ENCODE data around the gene WEE2. TPM values are rescaled to one million over a fixed set of nuclear protein-coding genes. Genes with fewer than 3 reads are reported as not detected.

WEE2 gene
- total RNA-seq, result not detected

- Mint-ChIP-seq H3K27me3 (ENCODE audit: low read depth) (peaks cover 10% of the 10 kb centered on the region), H3K4me3 (no peak within 1 kb of the TSS), H3K9me3 (no peaks in the 10 kb centered on the region), H3K4me1 (ENCODE audit: low read depth) (peaks cover 5% of the 10 kb centered on the region), H3K36me3 (ENCODE audit: insufficient read depth in 2 of 2) (no peaks in the 10 kb centered on the region), H3K27ac (no peak within 1 kb of the TSS)
- DNase-seq (no peak), ATAC-seq (replicated peaks in 1 of 2) (no peak)
These were observed at the start of gene WEE2 for GRCh38 chr7:141708351-141708750. Gene WEE2 (plus strand): TSS chr7:141708353. CDS start chr7:141708759, 406 bp downstream.

DNA sequence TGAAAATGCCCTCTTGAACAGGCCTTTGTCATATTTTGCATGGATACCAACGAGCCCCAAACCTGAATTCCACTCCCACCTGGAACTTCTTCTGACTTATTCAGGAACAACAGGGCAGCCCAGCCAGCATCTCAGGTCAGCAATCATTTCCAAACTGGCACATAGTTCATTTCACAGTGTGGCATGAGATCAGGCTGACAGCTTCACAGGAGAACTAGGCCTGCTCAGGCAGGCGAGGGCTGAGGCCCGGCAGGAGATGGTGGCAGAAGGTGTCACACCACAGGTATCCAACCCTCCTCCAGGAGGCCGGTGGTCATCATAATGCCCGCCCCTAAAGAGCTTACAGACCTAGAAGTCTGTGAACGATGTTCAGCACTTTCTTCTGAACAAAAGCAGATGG lies 48.7 kb upstream of the WEE2 start:
- H3K27me3 Mint-ChIP-seq (ENCODE audit: low read depth), result no peaks in the 10 kb centered on the region
- no peak for DNase-seq
- H3K4me1 Mint-ChIP-seq (ENCODE audit: low read depth), result peaks cover 15% of the 10 kb centered on the region
- H3K9me3 Mint-ChIP-seq, result no peaks in the 10 kb centered on the region
- no peak overlapping the region for H3K4me3 Mint-ChIP-seq
- peaks cover 2 to 10% of the 10 kb centered on the region in 2 donors for H3K36me3 Mint-ChIP-seq (ENCODE audit: insufficient read depth in 2 of 2)
- peak overlapping the region; percentile 61 for H3K27ac Mint-ChIP-seq
- no peak for ATAC-seq (replicated peaks in 1 of 2)

DNA sequence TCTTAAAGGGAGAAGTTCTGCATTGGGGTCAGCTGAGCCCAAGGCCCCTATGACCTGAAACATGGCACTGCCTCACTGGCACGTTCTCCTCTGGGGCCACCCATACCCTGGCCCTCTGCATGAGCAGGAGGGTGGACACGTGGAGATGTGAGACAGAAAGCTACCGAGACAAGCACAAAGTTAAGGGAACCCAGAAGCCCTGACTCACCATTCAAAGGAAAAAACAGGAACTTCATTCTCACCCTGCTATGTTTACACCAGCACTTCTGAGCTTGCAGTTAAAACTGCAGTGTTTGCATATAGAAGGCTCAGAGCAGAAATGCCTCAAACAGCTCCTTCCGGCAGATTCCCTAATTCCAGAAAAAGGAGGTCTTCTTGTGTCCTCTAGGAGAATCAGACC lies 47.9 kb upstream of the WEE2 start:
- ATAC-seq (replicated peaks in 1 of 2), result peak in 1 of 2 donors; percentile 53
- DNase-seq, result no peak
- Mint-ChIP-seq H3K4me1 (ENCODE audit: low read depth) (peaks cover 12% of the 10 kb centered on the region), H3K9me3 (no peaks in the 10 kb centered on the region), H3K36me3 (ENCODE audit: insufficient read depth in 2 of 2) (peaks cover 2 to 10% of the 10 kb centered on the region in 2 donors), H3K27ac (peak overlapping the region; percentile 61), H3K27me3 (ENCODE audit: low read depth) (no peaks in the 10 kb centered on the region), H3K4me3 (no peak overlapping the region)

DNA sequence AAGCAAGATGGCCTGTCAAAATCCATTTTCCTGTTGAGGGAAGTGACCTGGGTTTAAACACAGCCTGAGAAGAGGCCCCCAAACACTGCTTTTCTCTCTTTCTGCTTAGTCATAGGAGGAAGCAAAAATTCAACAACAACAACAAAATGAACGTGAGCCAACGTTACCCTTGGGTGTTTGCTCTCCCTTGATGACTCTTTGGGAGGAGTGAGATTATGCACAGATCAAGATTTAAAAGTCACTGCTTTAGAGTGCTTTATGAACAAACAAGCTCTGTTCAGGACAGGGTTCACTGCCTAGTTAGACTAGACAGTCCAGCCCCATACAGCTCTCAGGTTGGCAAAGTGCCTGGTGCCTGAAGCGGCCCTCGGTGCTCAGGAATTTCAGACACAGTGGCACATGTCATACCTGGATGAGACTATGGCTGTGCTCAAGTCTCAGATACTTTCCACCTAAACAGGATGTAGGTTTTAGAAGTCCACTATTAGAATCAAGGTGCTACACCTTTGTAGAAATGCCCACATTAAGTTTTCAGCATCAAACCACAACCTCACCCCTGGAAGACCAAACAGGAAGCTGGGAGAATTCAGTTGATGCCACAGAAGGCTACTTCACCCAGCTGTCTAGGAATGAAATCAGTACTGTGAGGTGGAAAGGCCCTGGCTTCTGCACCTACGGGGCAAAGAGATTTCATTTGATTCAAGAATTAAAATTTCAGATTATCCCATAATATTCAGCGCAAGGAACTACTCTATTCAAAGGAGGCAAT lies 44.9 kb upstream of the WEE2 start:
- ATAC-seq (replicated peaks in 1 of 2), result peak; percentile 11 to 47
- DNase-seq, result no peak
- Mint-ChIP-seq H3K9me3 (no peaks in the 10 kb centered on the region), H3K27me3 (ENCODE audit: low read depth) (no peaks in the 10 kb centered on the region), H3K4me1 (ENCODE audit: low read depth) (peaks cover 12% of the 10 kb centered on the region), H3K36me3 (ENCODE audit: insufficient read depth in 2 of 2) (peaks cover 2 to 6% of the 10 kb centered on the region in 2 donors), H3K27ac (peak overlapping the region; percentile 76), H3K4me3 (no peak overlapping the region)

DNA sequence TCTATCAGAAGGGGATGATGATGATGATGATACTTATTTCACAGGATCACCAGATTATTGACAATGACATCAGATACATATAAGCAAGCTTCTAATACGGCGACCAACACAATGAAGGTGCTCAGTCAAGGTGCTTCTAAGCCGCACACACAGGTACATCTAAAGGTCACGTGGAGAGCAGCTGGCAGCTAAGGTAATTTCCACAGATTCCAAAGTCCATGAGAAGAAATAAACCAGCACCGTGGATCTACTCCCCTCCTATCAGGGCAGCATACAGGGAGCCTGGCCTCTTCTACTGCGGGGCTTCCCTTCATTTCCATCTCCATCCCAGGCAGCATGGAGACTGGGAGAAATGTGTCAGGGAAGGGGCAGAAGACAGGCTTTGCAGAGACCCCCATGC lies 43.7 kb upstream of the WEE2 start:
- H3K4me3 Mint-ChIP-seq, result no peak overlapping the region
- peaks cover 2 to 6% of the 10 kb centered on the region in 2 donors for H3K36me3 Mint-ChIP-seq (ENCODE audit: insufficient read depth in 2 of 2)

DNA sequence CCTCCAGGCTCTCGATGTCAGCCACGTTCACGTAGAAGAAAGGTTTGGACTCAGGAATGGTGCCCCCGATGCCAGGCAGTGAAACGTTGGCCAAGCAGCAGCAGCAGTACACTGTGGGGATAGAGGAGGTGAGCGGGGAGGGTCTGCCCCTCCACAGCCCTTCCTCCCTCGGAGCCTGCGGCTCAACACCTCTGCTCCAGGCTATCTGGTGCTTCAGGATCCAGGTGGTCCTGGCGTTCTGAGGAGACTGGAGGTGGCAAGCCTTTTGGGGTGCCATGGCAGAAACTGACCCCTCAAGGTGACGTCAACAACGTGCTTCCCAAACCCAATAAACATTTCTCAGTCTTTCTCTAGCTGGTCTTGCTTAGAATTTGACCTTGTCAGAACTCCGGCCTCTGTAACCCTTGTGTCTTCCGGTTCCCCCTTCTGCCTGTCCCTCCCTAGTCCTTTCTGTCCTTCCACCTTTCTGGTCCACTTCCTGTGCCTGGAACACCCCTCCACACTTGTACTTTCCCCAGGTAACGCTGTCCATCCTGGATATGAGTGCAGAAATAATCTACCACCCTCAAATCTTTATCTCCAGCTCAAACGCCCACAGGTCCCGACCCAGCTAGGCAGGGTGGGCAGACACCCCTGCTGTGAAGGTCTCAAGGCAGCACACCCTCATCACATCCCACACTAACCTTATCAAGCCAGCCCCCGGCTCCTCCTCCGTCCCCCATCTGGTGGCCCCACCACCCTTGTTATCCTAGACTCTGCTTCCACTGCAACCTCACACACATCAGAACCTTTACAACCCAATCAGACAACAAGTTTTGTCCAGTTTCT lies 42.7 kb upstream of the WEE2 start:
- Mint-ChIP-seq H3K4me1 (ENCODE audit: low read depth) (peaks cover 11% of the 10 kb centered on the region), H3K27me3 (ENCODE audit: low read depth) (no peaks in the 10 kb centered on the region), H3K36me3 (ENCODE audit: insufficient read depth in 2 of 2) (peaks cover 2 to 3% of the 10 kb centered on the region in 2 donors), H3K27ac (no peak overlapping the region), H3K9me3 (no peaks in the 10 kb centered on the region), H3K4me3 (no peak overlapping the region)
- DNase-seq, result no peak
- ATAC-seq (replicated peaks in 1 of 2), result no peak

More for the DNA sequence above, 43.7 kb upstream of the WEE2 start:
- Mint-ChIP-seq H3K9me3 (no peaks in the 10 kb centered on the region), H3K27me3 (ENCODE audit: low read depth) (no peaks in the 10 kb centered on the region), H3K4me1 (ENCODE audit: low read depth) (peaks cover 12% of the 10 kb centered on the region), H3K27ac (no peak overlapping the region)
- ATAC-seq (replicated peaks in 1 of 2) (no peak), DNase-seq (no peak)

DNA sequence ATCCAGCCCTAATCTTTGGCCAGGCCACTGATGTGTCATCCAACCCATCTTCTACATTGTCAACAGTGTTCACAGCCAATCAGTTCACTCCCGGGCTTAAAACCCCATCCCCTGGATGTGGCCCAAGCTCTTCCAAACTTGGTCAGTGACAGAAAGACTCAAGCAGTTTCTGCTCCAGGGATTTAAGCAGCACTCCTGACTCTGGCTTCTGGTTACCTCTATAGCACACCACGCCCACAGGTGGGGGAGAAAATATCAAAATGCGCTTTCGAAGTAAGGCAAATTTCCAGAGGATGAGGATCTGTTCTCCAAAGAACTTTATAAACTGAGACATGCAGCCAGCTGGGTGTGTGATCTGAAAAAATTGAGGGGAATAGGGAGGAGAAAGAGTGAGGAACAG lies 42.1 kb upstream of the WEE2 start:
- Mint-ChIP-seq H3K4me1 (ENCODE audit: low read depth) (peaks cover 7% of the 10 kb centered on the region), H3K27ac (peak overlapping the region; percentile 1), H3K4me3 (no peak overlapping the region), H3K36me3 (ENCODE audit: insufficient read depth in 2 of 2) (peaks cover 2 to 3% of the 10 kb centered on the region in 2 donors), H3K9me3 (no peaks in the 10 kb centered on the region), H3K27me3 (ENCODE audit: low read depth) (no peaks in the 10 kb centered on the region)
- no peak for DNase-seq
- ATAC-seq (replicated peaks in 1 of 2), result no peak

DNA sequence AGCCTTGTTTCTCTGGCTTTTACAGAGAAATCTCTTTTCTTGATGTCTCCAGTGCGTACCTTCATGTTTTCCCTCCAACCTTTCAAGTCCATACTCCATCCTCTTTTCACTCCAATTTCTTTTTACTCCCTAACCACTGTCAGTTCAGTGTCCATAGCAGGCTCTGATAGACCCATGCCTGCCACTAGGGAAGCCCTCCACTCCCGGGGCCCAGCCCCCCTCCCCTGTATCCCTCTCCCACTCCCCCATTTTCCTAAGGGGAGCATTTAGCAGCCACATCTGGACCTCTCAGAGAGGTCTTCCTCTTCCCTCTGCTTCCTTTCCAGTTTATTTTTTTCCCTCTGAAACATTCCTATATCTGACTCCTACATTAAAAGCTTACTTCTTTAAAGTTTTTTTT lies 39.3 kb upstream of the WEE2 start:
- H3K36me3 Mint-ChIP-seq (ENCODE audit: insufficient read depth in 2 of 2), result peaks cover 3 to 6% of the 10 kb centered on the region in 2 donors
- ATAC-seq (replicated peaks in 1 of 2) (no peak), DNase-seq (no peak)
- H3K4me1 Mint-ChIP-seq (ENCODE audit: low read depth), result no peaks in the 10 kb centered on the region
- no peak overlapping the region for H3K27ac Mint-ChIP-seq
- H3K27me3 Mint-ChIP-seq (ENCODE audit: low read depth), result no peaks in the 10 kb centered on the region
- no peaks in the 10 kb centered on the region for H3K9me3 Mint-ChIP-seq
- H3K4me3 Mint-ChIP-seq, result no peak overlapping the region

- no peak overlapping the region for H3K4me3 Mint-ChIP-seq
- H3K4me1 Mint-ChIP-seq (ENCODE audit: low read depth), result peaks cover 15% of the 10 kb centered on the region
- DNase-seq, result no peak
- peak in 1 of 2 donors; percentile 19 for ATAC-seq (replicated peaks in 1 of 2)
- no peaks in the 10 kb centered on the region for H3K9me3 Mint-ChIP-seq
- H3K27me3 Mint-ChIP-seq (ENCODE audit: low read depth), result no peaks in the 10 kb centered on the region
- peak overlapping the region; percentile 58 for H3K27ac Mint-ChIP-seq
- peaks cover 3 to 6% of the 10 kb centered on the region in 2 donors for H3K36me3 Mint-ChIP-seq (ENCODE audit: insufficient read depth in 2 of 2)
These were observed 36.3 kb upstream of the WEE2 start for GRCh38 chr7:141671705-141672496.

DNA sequence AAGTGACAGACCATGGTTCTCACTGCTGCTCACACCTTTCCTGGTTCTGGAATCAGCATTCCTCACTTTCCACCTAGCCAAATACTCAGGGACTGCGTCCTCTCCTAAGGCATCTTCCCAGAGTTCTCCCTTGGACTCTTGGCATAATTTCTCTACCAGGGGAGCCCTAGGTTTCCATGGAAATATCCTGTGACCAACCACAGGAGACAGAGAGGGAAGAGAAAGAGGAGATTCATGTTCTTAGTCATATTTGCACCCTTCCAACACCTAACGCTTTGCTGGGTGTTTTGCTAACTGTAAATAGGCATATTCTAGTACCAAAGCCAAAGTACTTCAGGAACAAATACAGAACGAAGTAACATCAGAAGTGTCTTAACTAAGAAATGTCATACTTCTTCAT lies 34.8 kb upstream of the WEE2 start:
- Mint-ChIP-seq H3K4me1 (ENCODE audit: low read depth) (peaks cover 19% of the 10 kb centered on the region), H3K4me3 (no peak overlapping the region), H3K27ac (no peak overlapping the region), H3K36me3 (ENCODE audit: insufficient read depth in 2 of 2) (peaks cover 3 to 6% of the 10 kb centered on the region in 2 donors), H3K9me3 (no peaks in the 10 kb centered on the region), H3K27me3 (ENCODE audit: low read depth) (no peaks in the 10 kb centered on the region)
- no peak for ATAC-seq (replicated peaks in 1 of 2)
- no peak for DNase-seq

GRCh38 chr7:141674171-141674671 lies 33.9 kb upstream of the WEE2 start:
- H3K9me3 Mint-ChIP-seq, result no peaks in the 10 kb centered on the region
- peaks cover 3 to 6% of the 10 kb centered on the region in 2 donors for H3K36me3 Mint-ChIP-seq (ENCODE audit: insufficient read depth in 2 of 2)
- no peak overlapping the region for H3K27ac Mint-ChIP-seq
- no peak for DNase-seq
- no peaks in the 10 kb centered on the region for H3K27me3 Mint-ChIP-seq (ENCODE audit: low read depth)
- no peak for ATAC-seq (replicated peaks in 1 of 2)
- H3K4me3 Mint-ChIP-seq, result no peak overlapping the region
- H3K4me1 Mint-ChIP-seq (ENCODE audit: low read depth), result peaks cover 27% of the 10 kb centered on the region

GRCh38 chr7:141674702-141675101 lies 33.5 kb upstream of the WEE2 start:
- Mint-ChIP-seq H3K4me1 (ENCODE audit: low read depth) (peaks cover 30% of the 10 kb centered on the region), H3K27me3 (ENCODE audit: low read depth) (no peaks in the 10 kb centered on the region), H3K27ac (no peak overlapping the region), H3K4me3 (no peak overlapping the region), H3K9me3 (no peaks in the 10 kb centered on the region), H3K36me3 (ENCODE audit: insufficient read depth in 2 of 2) (peaks cover 3 to 6% of the 10 kb centered on the region in 2 donors)
- ATAC-seq (replicated peaks in 1 of 2) (no peak), DNase-seq (no peak)
